Effector memory CD8-positive, alpha-beta T cell (primary cell): ENCODE results near the gene GTF2F2.
A peak's percentile ranks its signal among the peaks of the same experiment; 100 is the strongest.
"Not testable (repeated sequence)": the region's sequence is repeated elsewhere in the genome, so short reads cannot be mapped to it uniquely, and the experiment has no call there.

Source experiments
- ATAC-seq: fragments of 150-1000 bp; cut with Tn5 transposase; replicated peaks from 2 replicates; pipeline ENCODE4 v1.10.0; 2021; ENCODE audit warnings: mild to moderate bottlenecking, moderate library complexity
- DNase-seq, 3 experiments: peaks; one replicate each; pipeline ENCODE4 v3.0.0; 2021
- H3K27ac Mint-ChIP-seq, 2 donors: one replicate each; pipeline ENCODE4 v1.8.0; 2022; ENCODE audit warnings: mild to moderate bottlenecking in 2 of 2, mixed read lengths in 2 of 2, moderate library complexity in 2 of 2
- H3K27me3 Mint-ChIP-seq, 2 donors: one replicate each; pipeline ENCODE4 v1.8.0; 2022; ENCODE audit warnings: mixed read lengths in 2 of 2
- H3K36me3 Mint-ChIP-seq: one replicate; pipeline ENCODE4 v1.8.0; 2022; ENCODE audit warnings: mild to moderate bottlenecking, moderate library complexity, mixed read lengths; ENCODE audit not compliant: insufficient read depth
- H3K4me1 Mint-ChIP-seq, 2 donors: one replicate each; pipeline ENCODE4 v1.8.0; 2022; ENCODE audit warnings: low read depth in 2 of 2, mixed read lengths in 2 of 2
- H3K4me3 Mint-ChIP-seq, 2 donors: one replicate each; pipeline ENCODE4 v1.8.0; 2022; ENCODE audit warnings: mild to moderate bottlenecking in 2 of 2, mixed read lengths in 2 of 2, moderate library complexity in 2 of 2
- H3K9me3 Mint-ChIP-seq, 2 donors: one replicate each; pipeline ENCODE4 v1.8.0; 2022; ENCODE audit warnings: mixed read lengths in 2 of 2

Gene GTF2F2

DNA sequence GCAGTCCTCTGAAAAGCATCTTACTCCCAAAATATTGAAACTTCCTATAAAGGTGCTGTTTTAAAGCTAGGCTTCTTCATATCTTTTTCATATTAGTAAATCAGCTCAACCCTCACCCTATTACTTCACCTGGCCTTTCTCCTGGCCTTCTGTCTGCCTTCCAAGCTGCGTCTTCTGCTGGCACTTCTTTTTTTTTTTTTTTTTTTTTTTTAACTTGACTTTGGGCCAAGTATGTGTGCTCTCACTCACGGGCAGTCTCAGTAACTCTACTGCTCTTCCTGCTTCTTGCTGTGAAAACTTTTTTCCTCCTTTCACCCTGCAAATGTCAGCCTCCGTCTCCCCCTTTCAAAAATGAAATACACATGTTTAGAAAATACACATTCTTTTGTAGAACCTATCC lies 121.8 kb downstream of the GTF2F2 start:
- H3K4me1 Mint-ChIP-seq: peaks cover 1 to 4% of the 10 kb centered on the region in 2 donors
- H3K36me3 Mint-ChIP-seq: peaks cover 6% of the 10 kb centered on the region
- no peaks in the 10 kb centered on the region for H3K9me3 Mint-ChIP-seq
- DNase-seq: no peak
- no peak overlapping the region for H3K4me3 Mint-ChIP-seq
- ATAC-seq: no peak
- H3K27me3 Mint-ChIP-seq: no peaks in the 10 kb centered on the region
- H3K27ac Mint-ChIP-seq: peak overlapping the region in 1 of 2 donors; percentile 79

DNA sequence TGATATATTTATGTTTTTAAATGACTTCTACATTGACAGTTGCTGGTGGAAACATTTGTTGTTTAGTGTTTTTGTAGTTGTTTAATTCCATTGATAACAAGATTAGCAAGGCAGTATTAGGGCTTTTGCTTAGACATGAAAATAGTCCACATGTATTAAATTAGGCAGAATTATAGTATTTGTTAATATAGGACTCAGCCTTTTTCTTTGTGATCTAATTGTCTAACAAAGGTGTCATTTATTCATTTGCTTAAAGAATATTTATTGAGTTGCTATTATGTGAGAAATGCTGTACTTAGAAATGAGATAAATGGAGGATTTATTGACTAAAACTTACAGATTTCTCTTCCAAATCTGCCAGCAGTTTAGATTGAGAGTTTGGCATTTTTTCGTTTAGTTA lies 122.2 kb downstream of the GTF2F2 start:
- H3K4me1 Mint-ChIP-seq: peaks cover 1 to 4% of the 10 kb centered on the region in 2 donors
- H3K36me3 Mint-ChIP-seq: peaks cover 6% of the 10 kb centered on the region
- no peaks in the 10 kb centered on the region for H3K9me3 Mint-ChIP-seq
- DNase-seq (no peak), ATAC-seq (no peak)
- peak overlapping the region in 1 of 2 donors; percentile 79 for H3K27ac Mint-ChIP-seq
- no peaks in the 10 kb centered on the region for H3K27me3 Mint-ChIP-seq
- H3K4me3 Mint-ChIP-seq: no peak overlapping the region

DNA sequence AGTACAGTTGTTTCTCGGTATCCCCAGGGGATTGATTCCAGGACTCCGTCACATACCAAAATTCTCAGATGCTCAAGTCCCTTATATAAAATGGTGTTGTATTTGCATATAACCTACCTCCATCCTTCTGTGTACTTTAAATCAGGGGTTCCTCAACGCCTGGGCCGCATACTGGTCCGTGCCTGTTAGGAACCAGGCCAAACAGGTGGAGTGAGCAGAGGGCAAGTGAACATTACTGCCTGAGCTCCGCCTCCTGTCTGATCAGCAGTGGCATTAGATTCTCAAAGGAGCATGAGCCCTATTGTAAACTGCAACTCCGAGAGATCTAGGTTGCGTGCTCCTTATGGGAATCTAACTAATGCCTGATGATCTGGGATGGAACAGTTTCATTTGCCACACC lies 122.8 kb downstream of the GTF2F2 start:
- peaks cover 6% of the 10 kb centered on the region for H3K36me3 Mint-ChIP-seq
- no peaks in the 10 kb centered on the region for H3K27me3 Mint-ChIP-seq
- H3K9me3 Mint-ChIP-seq: no peaks in the 10 kb centered on the region
- DNase-seq (no peak), ATAC-seq (no peak)
- H3K4me3 Mint-ChIP-seq: no peak overlapping the region
- H3K4me1 Mint-ChIP-seq: peaks cover 1 to 4% of the 10 kb centered on the region in 2 donors
- no peak overlapping the region for H3K27ac Mint-ChIP-seq

DNA sequence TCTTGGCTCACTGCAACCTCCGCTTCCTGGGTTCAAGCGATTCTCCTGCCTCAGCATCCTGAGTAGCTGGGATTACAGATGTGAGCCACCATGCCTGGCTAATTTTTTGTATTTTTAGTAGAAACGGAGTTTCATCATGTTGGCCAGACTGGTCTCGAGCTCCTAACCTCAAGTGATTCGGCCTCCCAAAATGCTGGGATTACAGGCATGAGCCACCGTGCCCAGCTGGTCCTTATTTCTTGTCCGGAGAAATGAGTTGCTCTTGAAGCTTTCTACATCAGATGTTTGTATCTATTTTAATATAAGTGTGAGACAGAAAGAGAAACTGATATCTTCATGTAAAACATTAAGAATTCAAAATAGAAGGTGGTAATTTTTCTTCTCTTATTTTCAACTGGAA lies 124.4 kb downstream of the GTF2F2 start:
- DNase-seq, H3K4me1 Mint-ChIP-seq, H3K9me3 Mint-ChIP-seq, ATAC-seq, H3K36me3 Mint-ChIP-seq, H3K4me3 Mint-ChIP-seq, H3K27ac Mint-ChIP-seq, H3K27me3 Mint-ChIP-seq: not testable (repeated sequence)

DNA sequence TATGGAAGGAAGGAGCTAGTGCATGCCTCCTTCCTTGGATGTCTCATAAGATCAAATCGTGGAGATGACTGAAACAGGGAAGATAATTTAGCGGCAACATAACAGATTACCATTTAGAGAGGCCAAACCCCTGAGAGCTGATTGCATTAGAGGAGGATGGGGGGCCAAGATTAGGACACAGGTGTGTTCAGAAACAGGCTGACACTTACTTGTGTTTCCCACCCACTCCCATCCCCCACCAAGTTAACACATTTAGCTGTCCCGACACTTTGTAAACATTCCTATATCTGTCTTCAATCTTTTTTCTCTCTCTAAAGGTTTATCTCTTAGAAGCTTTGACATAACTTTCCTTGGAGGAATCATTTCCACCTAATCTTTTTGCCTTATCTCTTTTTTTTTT lies 129.4 kb downstream of the GTF2F2 start:
- Mint-ChIP-seq H3K9me3 (no peaks in the 10 kb centered on the region), H3K36me3 (peaks cover 15% of the 10 kb centered on the region), H3K27ac (no peak overlapping the region), H3K4me3 (no peak overlapping the region), H3K27me3 (no peaks in the 10 kb centered on the region), H3K4me1 (peaks cover 0 to 4% of the 10 kb centered on the region in 2 donors)
- DNase-seq: no peak
- no peak for ATAC-seq

DNA sequence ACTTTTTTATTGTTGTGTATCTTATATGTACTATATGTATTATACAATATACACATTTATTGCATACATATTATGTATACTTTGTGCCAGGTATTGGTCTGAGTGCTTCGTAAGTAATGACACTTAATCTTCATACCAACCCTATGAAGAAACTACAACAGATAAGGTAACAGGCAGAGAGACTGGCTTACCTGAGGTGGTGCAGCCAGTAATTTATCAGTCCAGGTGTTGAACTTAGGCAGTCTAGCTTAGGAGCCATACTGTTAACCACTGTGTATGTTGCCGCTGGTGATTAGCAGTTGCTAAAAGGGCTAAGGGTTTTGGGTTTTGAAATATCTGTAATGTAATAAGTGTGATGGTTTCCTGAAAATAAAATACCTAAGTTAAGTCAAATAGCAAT lies 134.1 kb downstream of the GTF2F2 start:
- no peaks in the 10 kb centered on the region for H3K27me3 Mint-ChIP-seq
- H3K4me1 Mint-ChIP-seq: peaks cover 0 to 8% of the 10 kb centered on the region in 2 donors
- H3K36me3 Mint-ChIP-seq: peaks cover 17% of the 10 kb centered on the region
- DNase-seq (no peak), ATAC-seq (no peak)
- no peaks in the 10 kb centered on the region for H3K9me3 Mint-ChIP-seq
- H3K4me3 Mint-ChIP-seq: no peak overlapping the region
- H3K27ac Mint-ChIP-seq: no peak overlapping the region

DNA sequence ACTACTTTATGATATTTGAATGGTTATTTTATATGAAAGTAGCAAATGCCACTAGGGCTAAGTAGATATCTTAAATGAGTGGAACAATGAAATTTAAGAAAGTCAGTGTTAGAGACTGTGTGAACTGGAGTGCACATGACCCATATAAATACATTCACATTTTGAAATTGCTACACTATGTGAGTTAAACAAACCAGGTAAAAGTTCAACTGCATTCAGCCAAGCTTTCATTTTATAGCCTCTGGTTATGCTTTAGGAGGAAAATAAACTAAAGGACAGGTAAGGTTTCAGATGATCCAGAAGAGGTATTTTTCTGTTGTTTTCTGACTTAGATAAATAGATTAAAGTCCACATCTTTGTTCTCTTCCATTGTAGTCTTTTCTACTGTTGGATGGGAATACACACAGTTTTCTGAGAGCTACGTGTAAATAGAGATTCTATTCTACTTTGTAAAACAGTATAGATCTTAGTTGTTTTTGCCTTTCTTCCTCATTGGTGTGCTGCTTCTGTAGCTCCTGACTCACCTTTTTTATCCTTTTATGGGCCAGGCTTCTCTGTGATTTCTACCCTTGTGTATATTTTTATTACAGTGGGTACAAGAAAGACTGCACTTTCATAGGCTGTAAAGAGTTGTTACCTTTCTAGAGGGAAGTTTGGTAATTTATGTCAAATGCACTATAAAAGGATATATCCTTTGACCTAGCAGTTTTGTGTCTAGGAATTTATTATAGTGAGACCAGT lies 135.1 kb downstream of the GTF2F2 start:
- peaks cover 12% of the 10 kb centered on the region for H3K36me3 Mint-ChIP-seq

DNA sequence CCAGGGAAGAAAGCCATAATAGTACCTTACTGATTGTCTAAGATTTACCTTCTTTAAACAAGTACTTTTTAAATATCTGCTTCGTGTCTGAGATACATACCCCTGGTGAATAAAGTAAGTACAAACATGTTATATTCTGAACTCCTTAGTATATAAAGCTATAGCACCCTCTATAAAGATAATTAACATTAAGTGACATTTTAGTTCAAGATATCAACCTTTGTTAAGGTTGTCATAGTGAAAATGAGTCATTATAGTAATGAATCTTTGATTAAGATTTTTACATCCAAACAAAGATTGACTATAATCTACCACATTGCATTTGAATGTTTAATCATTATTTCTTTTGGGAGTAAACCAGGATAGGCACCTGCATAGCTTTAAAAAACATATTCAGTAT lies 135.9 kb downstream of the GTF2F2 start:
- H3K4me1 Mint-ChIP-seq: peaks cover 0 to 5% of the 10 kb centered on the region in 2 donors
- H3K36me3 Mint-ChIP-seq: peaks cover 10% of the 10 kb centered on the region
- DNase-seq (no peak), ATAC-seq (no peak)
- H3K4me3 Mint-ChIP-seq: no peak overlapping the region
- no peaks in the 10 kb centered on the region for H3K27me3 Mint-ChIP-seq
- H3K9me3 Mint-ChIP-seq: no peaks in the 10 kb centered on the region
- H3K27ac Mint-ChIP-seq: peak overlapping the region in 1 of 2 donors; percentile 41

More for the DNA sequence above, 135.1 kb downstream of the GTF2F2 start:
- Mint-ChIP-seq H3K27me3 (no peaks in the 10 kb centered on the region), H3K9me3 (no peaks in the 10 kb centered on the region), H3K4me1 (peaks cover 0 to 6% of the 10 kb centered on the region in 2 donors), H3K27ac (peak overlapping the region in 1 of 2 donors; percentile 54), H3K4me3 (no peak overlapping the region)
- no peak for DNase-seq
- no peak for ATAC-seq

DNA sequence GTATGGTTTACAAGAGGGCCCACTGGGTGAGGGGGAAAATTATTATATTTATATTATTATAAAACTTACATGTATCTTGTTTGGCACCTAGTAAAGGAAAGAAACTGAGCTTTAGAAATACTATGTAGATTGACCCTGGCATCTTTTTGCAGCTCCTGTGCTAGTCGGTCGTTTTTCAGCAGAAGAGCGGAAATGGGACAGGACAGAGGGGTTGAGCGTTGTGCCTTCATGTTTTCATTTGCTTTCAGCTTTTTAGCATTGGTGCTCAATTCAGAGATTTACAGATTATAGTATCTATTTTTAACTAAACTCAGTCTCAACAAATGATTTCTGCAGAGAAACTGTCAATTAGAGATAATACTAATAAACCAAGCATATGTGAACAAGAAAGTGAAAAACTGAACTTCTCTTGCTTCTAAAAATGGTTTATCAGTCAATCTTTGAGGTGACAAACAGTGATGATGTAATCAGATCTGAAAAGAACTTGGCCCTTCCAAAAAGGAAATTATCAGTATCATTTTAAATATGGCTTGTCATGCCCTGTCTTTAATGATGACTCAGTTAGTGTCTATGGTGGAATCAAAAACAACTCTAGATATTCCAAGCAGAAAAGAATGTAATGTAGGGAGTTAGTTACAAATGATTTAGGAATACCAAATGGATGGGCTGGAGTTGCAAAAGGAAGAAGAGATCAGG lies 137.5 kb downstream of the GTF2F2 start:
- Mint-ChIP-seq H3K4me1 (peaks cover 0 to 5% of the 10 kb centered on the region in 2 donors), H3K9me3 (no peaks in the 10 kb centered on the region), H3K4me3 (no peak overlapping the region), H3K36me3 (peaks cover 10% of the 10 kb centered on the region), H3K27me3 (no peaks in the 10 kb centered on the region), H3K27ac (peak overlapping the region in 1 of 2 donors; percentile 62)
- DNase-seq (no peak), ATAC-seq (no peak)

DNA sequence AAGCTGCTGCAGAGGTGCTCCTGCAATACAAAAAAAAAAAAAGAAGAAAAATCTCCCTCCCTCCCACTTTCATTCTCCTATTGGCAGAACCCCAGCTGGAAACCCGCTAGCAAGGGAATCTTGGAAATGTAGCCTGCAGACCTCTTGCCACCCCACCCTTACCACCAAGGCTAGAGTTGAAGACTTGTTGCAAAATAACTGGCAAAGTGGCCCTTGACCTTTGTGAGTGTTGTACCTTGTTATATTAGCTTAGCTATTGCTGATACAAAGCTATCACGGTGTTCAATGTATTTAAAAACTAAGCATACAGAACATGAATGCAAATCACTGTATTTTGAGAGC lies 138.0 kb downstream of the GTF2F2 start:
- no peak overlapping the region for H3K4me3 Mint-ChIP-seq
- DNase-seq (no peak), ATAC-seq (no peak)
- H3K36me3 Mint-ChIP-seq: peaks cover 13% of the 10 kb centered on the region
- H3K27me3 Mint-ChIP-seq: no peaks in the 10 kb centered on the region
- H3K9me3 Mint-ChIP-seq: no peaks in the 10 kb centered on the region
- H3K4me1 Mint-ChIP-seq: peaks cover 0 to 5% of the 10 kb centered on the region in 2 donors
- H3K27ac Mint-ChIP-seq: peak overlapping the region in 1 of 2 donors; percentile 62

DNA sequence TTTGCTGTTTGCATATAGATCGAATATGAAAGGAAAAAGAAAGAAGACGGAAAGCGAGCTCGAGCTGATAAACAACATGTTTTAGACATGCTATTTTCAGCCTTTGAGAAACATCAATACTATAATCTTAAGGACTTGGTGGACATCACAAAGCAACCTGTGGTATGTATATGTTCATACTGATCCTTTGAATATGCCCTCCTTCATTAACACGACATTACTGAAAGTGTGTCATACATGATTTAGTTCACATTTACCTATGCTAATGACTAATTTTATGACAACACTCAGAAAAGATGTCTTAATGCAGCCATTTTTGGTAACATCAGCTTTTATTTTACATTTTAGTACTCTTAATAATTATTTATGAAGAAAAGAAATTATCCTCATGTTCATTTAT lies 146.9 kb downstream of the GTF2F2 start:
- peaks cover 28% of the 10 kb centered on the region for H3K36me3 Mint-ChIP-seq
- H3K27ac Mint-ChIP-seq: no peak overlapping the region
- H3K4me3 Mint-ChIP-seq: no peak overlapping the region
- no peak for DNase-seq
- H3K9me3 Mint-ChIP-seq: no peaks in the 10 kb centered on the region
- no peaks in the 10 kb centered on the region for H3K27me3 Mint-ChIP-seq
- no peak for ATAC-seq
- no peaks in the 10 kb centered on the region for H3K4me1 Mint-ChIP-seq

DNA sequence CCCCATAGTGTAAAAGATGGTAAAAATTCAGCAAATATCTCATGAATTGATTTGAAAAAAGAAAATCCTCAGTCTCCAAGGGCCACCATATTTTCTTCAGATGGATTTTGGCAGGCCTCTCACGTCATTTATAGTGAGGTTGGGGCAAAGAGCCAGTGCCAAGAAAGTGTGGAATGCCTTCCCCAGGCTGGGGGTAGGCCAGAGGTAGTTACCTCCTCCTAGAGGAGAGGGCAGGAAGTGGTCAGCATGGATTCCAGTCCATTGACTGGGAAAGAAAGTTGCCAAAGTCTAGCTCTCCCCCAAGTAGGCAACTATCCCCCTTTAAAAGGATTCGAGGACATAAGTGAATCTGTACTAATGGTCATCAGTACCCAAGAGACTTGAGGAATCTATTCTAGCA lies 148.9 kb downstream of the GTF2F2 start:
- Mint-ChIP-seq H3K4me3 (no peak overlapping the region), H3K27me3 (no peaks in the 10 kb centered on the region), H3K27ac (no peak overlapping the region), H3K9me3 (no peaks in the 10 kb centered on the region), H3K36me3 (peaks cover 31% of the 10 kb centered on the region), H3K4me1 (no peaks in the 10 kb centered on the region)
- ATAC-seq (no peak), DNase-seq (no peak)

DNA sequence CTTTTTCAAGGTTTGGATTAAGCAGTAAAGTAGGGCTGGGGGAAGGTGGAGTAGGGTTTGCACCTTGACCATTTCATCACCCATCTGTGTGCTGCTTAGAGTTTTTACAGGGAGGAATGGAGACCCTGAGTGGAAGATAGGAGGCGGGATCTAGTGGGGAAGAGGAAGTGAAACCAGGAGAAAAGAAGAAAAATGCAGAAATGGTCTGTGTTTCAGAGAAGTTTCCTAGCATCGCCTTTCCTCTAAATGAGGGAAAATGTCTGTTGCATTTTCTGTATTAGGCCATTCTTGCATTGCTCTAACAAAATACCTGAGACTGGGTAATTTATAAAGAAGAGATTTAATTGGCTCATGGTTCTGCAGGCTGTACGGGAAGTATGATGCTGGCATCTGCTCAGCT lies 156.6 kb downstream of the GTF2F2 start:
- Mint-ChIP-seq H3K36me3 (peaks cover 14% of the 10 kb centered on the region), H3K27ac (no peak overlapping the region), H3K9me3 (no peaks in the 10 kb centered on the region), H3K27me3 (no peaks in the 10 kb centered on the region), H3K4me3 (no peak overlapping the region), H3K4me1 (peaks cover 0 to 3% of the 10 kb centered on the region in 2 donors)
- DNase-seq (no peak), ATAC-seq (no peak)

DNA sequence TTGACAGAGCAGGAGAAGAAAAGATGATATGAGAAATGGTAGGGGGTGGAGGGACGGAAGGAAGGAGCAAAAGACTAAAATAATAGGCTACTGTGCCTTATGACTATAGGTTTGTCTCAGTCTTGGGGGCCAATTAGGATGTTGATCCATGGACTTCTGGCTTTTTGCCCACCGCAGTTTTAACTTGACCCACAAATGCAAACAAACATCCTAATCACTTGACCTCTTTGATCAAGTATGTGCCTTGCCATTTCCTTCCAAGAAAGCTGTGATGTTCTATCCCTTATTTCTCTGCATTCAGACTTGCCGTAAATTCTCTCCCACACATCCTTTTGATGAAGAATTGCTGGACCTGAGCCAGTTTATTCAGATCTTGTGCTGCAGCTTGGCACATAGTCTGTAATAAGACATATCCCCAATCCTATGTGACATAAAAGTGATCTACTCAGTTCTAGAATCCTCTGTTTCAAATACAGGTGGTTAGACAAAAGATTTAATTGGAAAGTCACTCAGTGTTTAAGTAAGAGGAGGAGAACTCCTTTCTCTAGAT lies 157.9 kb downstream of the GTF2F2 start:
- Mint-ChIP-seq H3K4me3 (no peak overlapping the region), H3K27ac (no peak overlapping the region), H3K4me1 (peaks cover 0 to 3% of the 10 kb centered on the region in 2 donors), H3K9me3 (no peaks in the 10 kb centered on the region), H3K36me3 (peaks cover 8% of the 10 kb centered on the region), H3K27me3 (no peaks in the 10 kb centered on the region)
- ATAC-seq (no peak), DNase-seq (no peak)
